ENCODE results near the gene BLOC1S3. TPM values are rescaled to one million over a fixed set of nuclear protein-coding genes. Genes with fewer than 3 reads are reported as not detected.

BLOC1S3 gene
- total RNA-seq, 3 donors from 2014 or later: 9.8 to 12.3 (median 11.6) TPM

DNA sequence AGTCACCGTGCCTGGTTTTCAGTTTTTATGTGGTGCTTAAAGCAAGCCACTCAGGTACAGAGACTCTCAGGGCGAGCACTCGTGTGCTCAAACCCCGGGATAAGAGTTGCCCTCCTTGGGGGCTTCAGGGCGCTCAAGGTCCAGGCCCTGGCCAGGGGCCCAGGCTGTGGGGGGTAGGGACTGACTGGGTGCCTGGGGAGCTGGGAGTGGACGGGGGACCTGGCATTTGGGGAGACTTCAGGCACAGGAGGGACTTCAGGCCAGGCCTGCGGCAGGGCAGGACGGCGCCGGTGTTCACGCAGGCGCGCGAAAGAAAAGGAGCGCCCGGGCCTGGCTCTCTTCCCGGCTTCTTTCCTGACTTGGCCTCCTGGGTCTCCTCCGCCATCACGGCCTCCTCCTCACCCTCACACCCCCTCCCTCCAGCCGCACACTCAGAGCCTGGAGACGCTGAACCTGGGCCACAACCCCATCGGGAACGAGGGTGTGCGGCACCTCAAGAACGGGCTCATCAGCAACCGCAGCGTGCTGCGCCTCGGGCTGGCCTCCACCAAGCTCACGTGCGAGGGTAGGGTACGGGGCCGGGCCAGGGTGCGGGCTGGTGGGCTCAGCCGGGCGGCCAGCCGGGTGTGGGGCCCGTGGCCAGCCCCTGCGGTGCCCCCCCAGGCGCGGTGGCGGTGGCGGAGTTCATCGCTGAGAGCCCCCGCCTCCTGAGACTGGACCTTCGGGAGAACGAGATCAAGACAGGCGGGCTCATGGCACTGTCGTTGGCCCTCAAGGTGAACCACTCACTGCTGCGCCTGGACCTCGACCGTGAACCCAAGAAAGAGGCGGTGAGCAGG is 33.9 kb upstream of the BLOC1S3 start:
- no peaks in the 10 kb centered on the region for H3K9me3 ChIP-seq
- no peaks in the 10 kb centered on the region for H3K36me3 ChIP-seq (ENCODE audit: low read depth)

GRCh38 chr19:45145270-45146189 is 33.1 kb upstream of the BLOC1S3 start:
- H3K9me3 ChIP-seq: no peaks in the 10 kb centered on the region
- TF ChIP-seq, protein P1, sequence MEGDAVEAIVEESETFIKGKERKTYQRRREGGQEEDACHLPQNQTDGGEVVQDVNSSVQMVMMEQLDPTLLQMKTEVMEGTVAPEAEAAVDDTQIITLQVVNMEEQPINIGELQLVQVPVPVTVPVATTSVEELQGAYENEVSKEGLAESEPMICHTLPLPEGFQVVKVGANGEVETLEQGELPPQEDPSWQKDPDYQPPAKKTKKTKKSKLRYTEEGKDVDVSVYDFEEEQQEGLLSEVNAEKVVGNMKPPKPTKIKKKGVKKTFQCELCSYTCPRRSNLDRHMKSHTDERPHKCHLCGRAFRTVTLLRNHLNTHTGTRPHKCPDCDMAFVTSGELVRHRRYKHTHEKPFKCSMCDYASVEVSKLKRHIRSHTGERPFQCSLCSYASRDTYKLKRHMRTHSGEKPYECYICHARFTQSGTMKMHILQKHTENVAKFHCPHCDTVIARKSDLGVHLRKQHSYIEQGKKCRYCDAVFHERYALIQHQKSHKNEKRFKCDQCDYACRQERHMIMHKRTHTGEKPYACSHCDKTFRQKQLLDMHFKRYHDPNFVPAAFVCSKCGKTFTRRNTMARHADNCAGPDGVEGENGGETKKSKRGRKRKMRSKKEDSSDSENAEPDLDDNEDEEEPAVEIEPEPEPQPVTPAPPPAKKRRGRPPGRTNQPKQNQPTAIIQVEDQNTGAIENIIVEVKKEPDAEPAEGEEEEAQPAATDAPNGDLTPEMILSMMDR (IDR thresholded peaks at IDR 0.05): no peak
- H3K4me3 ChIP-seq: no peak overlapping the region
- ATAC-seq: no peak
- H3K36me3 ChIP-seq (ENCODE audit: low read depth): no peaks in the 10 kb centered on the region
- no peak for DNase-seq
- no peaks in the 10 kb centered on the region for H3K4me1 ChIP-seq (ENCODE audit: low read depth)
- intact Hi-C loops (cut with DNase I, micrococcal nuclease): no loop called here

More for the DNA sequence above, 33.9 kb upstream of the BLOC1S3 start:
- Histone ChIP-seq H3K4me3 (no peak overlapping the region), H3K4me1 (ENCODE audit: low read depth) (no peaks in the 10 kb centered on the region)
- intact Hi-C loops (cut with DNase I, micrococcal nuclease): no loop called here
- TF ChIP-seq, protein P1 (IDR thresholded peaks at IDR 0.05): no peak
- no peak for DNase-seq
- no peak for ATAC-seq

DNA sequence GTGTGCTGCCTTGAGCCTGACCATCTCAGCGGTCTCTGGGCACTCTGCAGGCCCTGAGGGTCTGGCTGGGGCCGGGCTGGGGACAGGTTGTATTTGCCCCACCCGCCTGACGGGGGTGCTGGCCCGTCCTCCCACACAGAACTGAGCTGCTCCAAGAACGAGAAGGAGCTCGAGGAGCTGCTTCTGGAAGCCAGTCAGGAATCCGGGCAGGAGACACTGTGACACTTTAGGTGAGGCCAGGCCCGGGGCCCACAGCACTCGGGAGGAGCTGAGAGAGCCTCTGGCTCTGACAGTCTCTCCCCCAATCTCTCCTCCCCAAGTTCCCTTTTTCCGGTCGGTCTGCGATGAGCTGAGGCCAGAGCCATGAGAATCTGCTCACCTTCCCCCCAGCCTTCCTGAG is 32.3 kb upstream of the BLOC1S3 start:
- Histone ChIP-seq H3K36me3 (ENCODE audit: low read depth) (no peaks in the 10 kb centered on the region), H3K4me1 (ENCODE audit: low read depth) (no peaks in the 10 kb centered on the region), H3K9me3 (no peaks in the 10 kb centered on the region), H3K4me3 (no peak overlapping the region)
- no peak for DNase-seq
- ATAC-seq: no peak
- TF ChIP-seq, protein P1 (IDR thresholded peaks at IDR 0.05): no peak
- intact Hi-C loops (cut with DNase I, micrococcal nuclease): no loop called here

DNA sequence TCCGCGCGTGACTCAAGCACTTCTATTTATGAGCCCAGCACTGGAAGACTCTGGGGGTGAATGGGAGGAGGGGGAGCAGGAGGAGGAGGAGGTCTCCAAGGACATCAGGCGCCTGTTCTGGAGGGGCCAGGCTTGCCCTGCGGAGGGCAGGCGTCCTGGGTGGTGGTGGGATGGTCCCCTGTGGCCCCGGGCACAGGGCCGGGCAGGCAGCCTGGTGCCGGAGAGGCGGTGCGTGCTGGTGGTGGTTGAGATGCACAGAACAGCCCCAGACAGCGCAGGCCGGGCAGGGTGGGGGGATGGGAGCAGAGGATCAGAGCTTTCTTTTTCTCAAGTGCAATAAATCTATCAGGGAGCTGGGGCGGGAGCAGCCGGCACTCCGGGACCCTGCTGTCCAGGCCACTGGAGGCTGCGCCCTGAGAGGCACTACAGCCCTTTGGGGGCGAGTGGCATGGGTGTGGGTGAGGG is 31.8 kb upstream of the BLOC1S3 start:
- intact Hi-C loops (cut with DNase I, micrococcal nuclease): no loop called here
- TF ChIP-seq, protein P1 (IDR thresholded peaks at IDR 0.05): no peak

DNA sequence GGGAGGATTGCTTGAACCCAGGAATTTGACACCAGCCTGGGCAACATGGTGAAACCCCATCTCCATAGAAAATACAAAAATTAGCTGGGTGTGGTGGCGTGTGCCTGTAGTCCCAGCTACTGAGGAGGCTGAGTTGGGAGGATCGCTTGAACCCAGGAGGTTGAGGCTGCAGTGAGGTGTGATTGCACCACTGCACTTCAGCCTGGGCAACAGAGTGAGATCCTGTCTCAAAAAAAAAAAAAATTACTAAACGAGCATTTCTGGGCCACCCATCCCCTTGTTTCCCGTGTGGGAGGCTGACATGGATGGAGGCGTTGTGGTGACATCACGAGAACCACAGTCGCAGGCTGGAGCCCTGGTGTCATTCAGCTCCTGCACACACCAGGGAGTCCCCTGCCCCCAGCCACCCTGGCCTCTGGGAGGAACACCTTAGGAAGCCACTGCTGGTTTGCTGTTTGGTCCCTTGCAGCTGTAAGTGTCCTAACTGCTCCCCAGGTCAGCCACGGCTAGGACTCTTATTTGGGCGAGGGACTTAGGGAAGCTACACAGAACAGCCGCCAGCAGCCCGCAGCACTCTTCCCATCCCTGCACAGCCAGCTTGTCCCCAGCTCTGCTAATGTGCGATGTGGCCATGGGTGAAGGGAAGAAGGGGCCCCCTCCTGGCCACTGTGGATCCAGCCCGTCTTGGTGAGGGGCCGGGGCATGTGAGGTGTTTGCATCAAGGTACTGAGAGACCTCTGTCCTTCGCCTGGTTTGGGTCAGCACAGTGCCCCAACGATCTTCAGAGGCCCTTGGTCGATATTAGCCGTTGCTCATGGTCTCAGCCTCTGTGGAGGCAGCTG is 30.5 kb upstream of the BLOC1S3 start:
- intact Hi-C loops (cut with DNase I, micrococcal nuclease): no loop called here
- Histone ChIP-seq H3K4me3 (no peak overlapping the region), H3K4me1 (ENCODE audit: low read depth) (peaks cover 17% of the 10 kb centered on the region), H3K36me3 (ENCODE audit: low read depth) (no peaks in the 10 kb centered on the region), H3K9me3 (no peaks in the 10 kb centered on the region)
- no peak for DNase-seq
- ATAC-seq: no peak
- TF ChIP-seq, protein P1 (IDR thresholded peaks at IDR 0.05): no peak

More for the DNA sequence above, 31.8 kb upstream of the BLOC1S3 start:
- Histone ChIP-seq H3K36me3 (ENCODE audit: low read depth) (no peaks in the 10 kb centered on the region), H3K4me3 (no peak overlapping the region), H3K4me1 (ENCODE audit: low read depth) (peaks cover 4% of the 10 kb centered on the region), H3K9me3 (no peaks in the 10 kb centered on the region)
- DNase-seq: no peak
- ATAC-seq: no peak

Measured in mucosa of descending colon (tissue), 3 donors.